ENCODE measurements around the gene SURF4. TPM values are rescaled to one million over a fixed set of nuclear protein-coding genes. Genes with fewer than 3 reads are reported as not detected.

Gene SURF4
- total RNA-seq, 1 experiment from 2014 or later: 134 TPM

GRCh38 chr9:133375116-133375723 is 640 bp downstream of the SURF4 start:
- Histone ChIP-seq H3K9me3 (ENCODE audit: control insufficient read depth in 1 of 2, insufficient read depth in 1 of 2, low read depth in 1 of 2, low read length in 2 of 2) (no peaks in the 10 kb centered on the region), H3K36me3 (ENCODE audit: control insufficient read depth in 1 of 2, insufficient read depth in 2 of 2, low read length in 2 of 2) (peaks cover 9 to 21% of the 10 kb centered on the region in 2 experiments; a peak in 3 of 4 replicates), H3K9me2 (ENCODE audit: insufficient read depth) (no peaks in the 10 kb centered on the region), H3K79me2 (ENCODE audit: insufficient read depth, low read length) (peaks cover 57% of the 10 kb centered on the region), H3K9ac (ENCODE audit: low read length) (peak overlapping the region; percentile 94), H3K4me3 (replicated peaks in 1 of 2; ENCODE audit: low read depth in 1 of 2, low read length in 2 of 2) (peak overlapping the region; percentile 59 to 95), H2AFZ (ENCODE audit: low read depth, low read length, poor library complexity, severe bottlenecking) (no peak overlapping the region), H3K4me2 (ENCODE audit: low read length) (peak overlapping the region; percentile 76), H3K27ac (ENCODE audit: low read depth, low read length) (peak overlapping the region; percentile 91), H3K4me1 (ENCODE audit: control insufficient read depth in 1 of 2, insufficient read depth in 2 of 2, low read length in 2 of 2) (peaks cover 21 to 29% of the 10 kb centered on the region in 2 experiments), H3K27me3 (ENCODE audit: insufficient read depth, low read length) (no peaks in the 10 kb centered on the region), H4K20me1 (ENCODE audit: insufficient read depth) (0 out of 2 replicates have a peak, but pooled peaks cover 9% of the 10 kb centered on the region)
- ChIA-PET POLR2A (interaction anchor here (1.7 kb wide), 1 partner anchor 20 kb away, joined by 7 read pairs; the partner anchor contains the start of genes SURF1 and SURF2), RAD21 (ENCODE audit: low non-redundant PET in 1 of 2, low total read pairs in 2 of 2, uncharacterized antibody in 2 of 2, unreplicated experiment in 2 of 2) (no interaction called here), CTCF (no interaction called here)
- TF ChIP-seq EZH2phosphoT487 (IDR thresholded peaks at IDR 0.05; ENCODE audit: borderline replicate concordance) (no peak), EZH2 (IDR thresholded peaks at IDR 0.05) (no peak), CBX3 (IDR thresholded peaks at IDR 0.05; ENCODE audit: low read depth) (no peak), REST (IDR thresholded peaks at IDR 0.05; ENCODE audit: low read depth) (no peak), RAD21 (IDR thresholded peaks at IDR 0.05; ENCODE audit: low read depth) (no peak), SIN3A (IDR thresholded peaks at IDR 0.05; ENCODE audit: low read depth) (no peak), ZFX (IDR thresholded peaks at IDR 0.05) (no peak), ATF3 (IDR thresholded peaks at IDR 0.05) (no peak), CEBPB (IDR thresholded peaks at IDR 0.05; ENCODE audit: low read depth) (no peak), YY1 (IDR thresholded peaks at IDR 0.05; ENCODE audit: extremely low read depth, insufficient replicate concordance, low read depth, low read length) (no peak), CTCF (IDR thresholded peaks at IDR 0.05 in 2 of 3, conservative IDR thresholded peaks at IDR 0.05 in 1 of 3; ENCODE audit: borderline replicate concordance in 1 of 3, insufficient read depth in 1 of 3, low read depth in 2 of 3, low read length in 2 of 3) (no peak), POLR2A (IDR thresholded peaks at IDR 0.05; ENCODE audit: borderline replicate concordance, extremely low read depth, insufficient read depth, insufficient read length) (no peak), MAX (IDR thresholded peaks at IDR 0.05) (no peak), POLR2AphosphoS5 (IDR thresholded peaks at IDR 0.05; ENCODE audit: low read depth, low read length) (no peak), JUND (IDR thresholded peaks at IDR 0.05) (no peak), ELF1 (IDR thresholded peaks at IDR 0.05; ENCODE audit: borderline replicate concordance, low read depth) (no peak), SP1 (IDR thresholded peaks at IDR 0.05; ENCODE audit: low read depth) (no peak)
- peak; percentile 20 for ATAC-seq
- BruUV-seq (replicated peaks): no TSS peak
- no peak for DNase-seq (ENCODE audit: low read depth, low spot score)
- intact Hi-C loops (cut with micrococcal nuclease): no loop called here

Data from HCT116 (cell line).